ENCODE measurements around the gene SNX30.

Gene SNX30

GRCh38 chr9:112887381-112887780 lies 136.8 kb downstream of the SNX30 start:
- POLR2A ChIA-PET, result no interaction called here

More at GRCh38 chr9:112887381-112887780, 136.8 kb downstream of the SNX30 start:
- Histone ChIP-seq H3K27ac (ENCODE audit: extremely low read depth, low read depth, low read length) (no peak overlapping the region), H3K4me1 (ENCODE audit: control insufficient read depth, insufficient read depth, low read length) (no peaks in the 10 kb centered on the region), H3K9me3 (ENCODE audit: control insufficient read depth, insufficient read depth, low read depth, low read length) (no peaks in the 10 kb centered on the region), H3K36me3 (ENCODE audit: control insufficient read depth in 2 of 2, insufficient read depth in 1 of 2, low read length in 2 of 2) (no peaks in the 10 kb centered on the region), H3K4me3 (ENCODE audit: low read depth, low read length) (no peak overlapping the region)
- CTCF ChIA-PET, result interaction anchor here (0.6 to 3.4 kb wide), 7 partner anchors 8 to 805 kb away, joined by 3 to 17 read pairs (median 5); no protein-coding TSS in a partner anchor
- TF ChIP-seq ZSCAN16 (tag by site-specific recombination; IDR thresholded peaks at IDR 0.05) (no peak), ZNF514 (tag by site-specific recombination; IDR thresholded peaks at IDR 0.05) (no peak), KLF17 (tag by site-specific recombination; IDR thresholded peaks at IDR 0.05) (no peak), ZNF791 (tag by site-specific recombination; IDR thresholded peaks at IDR 0.05) (no peak), PRDM10 (tag by site-specific recombination; IDR thresholded peaks at IDR 0.05) (no peak), ZNF658 (tag by site-specific recombination; IDR thresholded peaks at IDR 0.05) (no peak), ZNF433 (tag by site-specific recombination; IDR thresholded peaks at IDR 0.05; ENCODE audit: low read depth) (no peak), ZBTB49 (tag by site-specific recombination; IDR thresholded peaks at IDR 0.05; ENCODE audit: low read depth) (no peak), TSHZ1 (tag by site-specific recombination; IDR thresholded peaks at IDR 0.05; ENCODE audit: borderline replicate concordance) (no peak), KLF10 (tag by site-specific recombination; IDR thresholded peaks at IDR 0.05) (no peak), PBX3 (CRISPR knock-in tag; IDR thresholded peaks at IDR 0.05) (no peak)

All from HEK293 (cell line).